IMR-90 (cell line): Measurements from ENCODE around the gene RALGAPA2. TPM values are rescaled to one million over a fixed set of nuclear protein-coding genes. Genes with fewer than 3 reads are reported as not detected.

Experiments
- ATAC-seq: fragments of 200-7000 bp; cut with Tn5 transposase; 2 replicates; pipeline ENCODE4 v1.9.1; 2020; ENCODE audit warnings: low read depth, mild to moderate bottlenecking, moderate library complexity
- BruUV-seq: library from RNA; stranded (reverse); fragments of 400-500 nt; replicated peaks from 2 replicates; lab custom pipeline; 2021; lab: Mats Ljungman, UMichigan
- CTCF ChIA-PET: fragments of 300-600 bp; formaldehyde crosslinking; extraction: SDS; loops from one replicate; lab custom pipeline; 2021; ENCODE audit warnings: antibody characterized with exemption; lab: Yijun Ruan, JAX
- POLR2A ChIA-PET: fragments of 300-600 bp; sonication (Branson Sonifier 250); formaldehyde crosslinking; loops from one replicate; lab custom pipeline; 2022; ENCODE audit warnings: antibody characterized with exemption; ENCODE audit not compliant: unreplicated experiment; lab: Charles Lee
- DNase-seq: peaks from one replicate; pipeline ENCODE4 v3.0.0; 2013
- H2AFZ ChIP-seq: replicated peaks from 2 replicates; pipeline ENCODE3; 2013; ENCODE audit warnings: low read length, mild to moderate bottlenecking; ENCODE audit not compliant: poor library complexity
- H2AK5ac ChIP-seq: 2 replicates; pipeline ENCODE4 v1.6.1; 2013; ENCODE audit warnings: low read depth, low read length, inconsistent platforms
- H2AK9ac ChIP-seq: replicated peaks from 2 replicates; pipeline ENCODE3; 2013; ENCODE audit warnings: mild to moderate bottlenecking, low read depth, low read length, moderate library complexity; ENCODE audit not compliant: poor library complexity
- H2BK120ac ChIP-seq: 2 replicates; pipeline ENCODE4 v1.6.1; 2013; ENCODE audit warnings: low read depth, low read length, inconsistent platforms
- H2BK15ac ChIP-seq: 3 replicates; pipeline ENCODE4 v1.6.1; 2013; ENCODE audit warnings: low read depth, low read length, inconsistent platforms
- H2BK20ac ChIP-seq: 2 replicates; pipeline ENCODE4 v1.6.1; 2013; ENCODE audit warnings: low read depth, mild to moderate bottlenecking, inconsistent platforms, low read length, moderate library complexity
- H2BK5ac ChIP-seq: 2 replicates; pipeline ENCODE4 v1.6.1; 2013; ENCODE audit warnings: mild to moderate bottlenecking, low read depth, low read length, inconsistent platforms; ENCODE audit not compliant: poor library complexity, severe bottlenecking
- H3K14ac ChIP-seq: replicated peaks from 2 replicates; pipeline ENCODE4 v1.6.1; 2013; ENCODE audit warnings: low read depth, low read length, inconsistent platforms
- H3K18ac ChIP-seq: 2 replicates; pipeline ENCODE4 v1.6.1; 2013; ENCODE audit warnings: low read depth, low read length, control low read depth
- H3K23ac ChIP-seq: 2 replicates; pipeline ENCODE4 v1.6.1; 2013; ENCODE audit warnings: low read depth, low read length, inconsistent platforms
- H3K27ac ChIP-seq: 2 replicates; pipeline ENCODE4 v1.5.1; 2013; ENCODE audit warnings: mild to moderate bottlenecking, control low read depth, low read length; ENCODE audit not compliant: insufficient read depth
- H3K27me3 ChIP-seq: 2 replicates; pipeline ENCODE4 v1.6.1; 2013; ENCODE audit warnings: low read length; ENCODE audit not compliant: control insufficient read depth, insufficient read depth
- H3K36me3 ChIP-seq: 2 replicates; pipeline ENCODE4 v1.6.1; 2013; ENCODE audit warnings: low read length, mixed read lengths; ENCODE audit not compliant: control insufficient read depth, insufficient read depth
- H3K4ac ChIP-seq: 2 replicates; pipeline ENCODE4 v1.6.1; 2013; ENCODE audit warnings: low read depth, low read length, inconsistent platforms
- H3K4me1 ChIP-seq: 2 replicates; pipeline ENCODE4 v1.6.1; 2013; ENCODE audit warnings: low read length, mixed read lengths; ENCODE audit not compliant: control insufficient read depth, insufficient read depth
- H3K4me2 ChIP-seq: 2 replicates; pipeline ENCODE4 v1.6.1; 2013; ENCODE audit warnings: low read depth, mild to moderate bottlenecking, control low read depth, low read length, moderate library complexity
- H3K4me3 ChIP-seq: 2 replicates; pipeline ENCODE4 v1.5.1; 2013; ENCODE audit warnings: low read depth, mild to moderate bottlenecking, control low read depth, low read length, moderate library complexity; ENCODE audit not compliant: insufficient read depth
- H3K56ac ChIP-seq: 2 replicates; pipeline ENCODE4 v1.6.1; 2013; ENCODE audit warnings: low read length, inconsistent platforms; ENCODE audit not compliant: insufficient read depth; ENCODE audit errors: extremely low read depth
- H3K79me1 ChIP-seq, 2 experiments: 2 replicates each; pipeline ENCODE4 v1.6.1; 2013; ENCODE audit warnings: low read length in 2 of 2, inconsistent platforms in 1 of 2, low read depth in 1 of 2
- H3K9ac ChIP-seq: 2 replicates; pipeline ENCODE4 v1.6.1; 2013; ENCODE audit warnings: low read depth, low read length, control low read depth
- H3K9me1 ChIP-seq: 2 replicates; pipeline ENCODE4 v1.6.1; 2013; ENCODE audit warnings: low read length, inconsistent platforms; ENCODE audit not compliant: insufficient read depth
- H3K9me3 ChIP-seq: 2 replicates; pipeline ENCODE4 v1.6.1; 2013; ENCODE audit warnings: low read length; ENCODE audit not compliant: control insufficient read depth, insufficient read depth
- H4K20me1 ChIP-seq: 2 replicates; pipeline ENCODE4 v1.6.1; 2013; ENCODE audit warnings: low read length, inconsistent platforms; ENCODE audit not compliant: insufficient read depth
- H4K5ac ChIP-seq: 2 replicates; pipeline ENCODE4 v1.6.1; 2013; ENCODE audit warnings: mild to moderate bottlenecking, low read depth, low read length, control low read depth
- H4K8ac ChIP-seq, 2 experiments: 2 replicates each; pipeline ENCODE4 v1.6.1; 2013; ENCODE audit warnings: low read depth in 2 of 2, low read length in 2 of 2, control low read depth in 1 of 2, inconsistent platforms in 1 of 2
- H4K91ac ChIP-seq: 2 replicates; pipeline ENCODE4 v1.6.1; 2013; ENCODE audit warnings: low read depth, low read length, inconsistent platforms; ENCODE audit not compliant: insufficient read depth
- ELK1 ChIP-seq: fragments of 150-350 bp; IDR thresholded peaks from 2 replicates; pipeline ENCODE4 v1.6.1; 2016; ENCODE audit warnings: low read depth, mild to moderate bottlenecking, low read length, moderate library complexity, borderline replicate concordance
- FOS ChIP-seq: fragments of 150-350 bp; IDR thresholded peaks from 2 replicates; pipeline ENCODE4 v1.6.1; 2016; ENCODE audit warnings: low read depth, low read length
- RCOR1 ChIP-seq: IDR thresholded peaks from 2 replicates; pipeline ENCODE4 v1.6.1; 2012; ENCODE audit warnings: mild to moderate bottlenecking, low read length, improper control_type of control experiment; ENCODE audit not compliant: insufficient replicate concordance
- SMC3 ChIP-seq: fragments of 150-350 bp; IDR thresholded peaks from 2 replicates; pipeline ENCODE4 v1.6.1; 2016; ENCODE audit warnings: low read depth, mild to moderate bottlenecking, antibody characterized with exemption, low read length, moderate library complexity
- WGBS, 2 experiments: methylation state at CpG; one replicate each; pipeline versions ENCODE4 v1.1.5 to v1.1.7; 2013; ENCODE audit warnings: missing lambda C conversion rate in 2 of 2; ENCODE audit not compliant: insufficient read length in 1 of 2; ENCODE audit errors: extremely low coverage in 2 of 2; 5-methylcytosine and 5-hydroxymethylcytosine counted together
- dilution Hi-C: fragments of 300-500 bp; cut with HindIII; formaldehyde crosslinking; loops from one replicate; pipeline ENCODE4 v1.14.3; 2018; ENCODE audit warnings: low sequenced_read_pairs; ENCODE audit not compliant: unreplicated experiment
- in situ Hi-C: fragments of 300-500 bp; cut with MboI; formaldehyde crosslinking; loops from 3 replicates; pipeline ENCODE4 v1.14.3; 2019; ENCODE audit warnings: low sequenced_read_pairs, inconsistent platforms, mixed read lengths
- intact Hi-C: fragments of 100-400 bp; cut with micrococcal nuclease; formaldehyde crosslinking; loops from 2 replicates; pipeline ENCODE4 v1.10.0; 2022
- polyA plus RNA-seq, 3 experiments: library from polyadenylated mRNA; depleted of rRNA; stranded (reverse); fragments of >200 nt; gene quantifications; 2 replicates each; pipeline ENCODE4 v1.2.3, GENCODE V29; 2012; ENCODE audit warnings: low replicate concordance in 1 of 3
- total RNA-seq: library from RNA; depleted of rRNA; stranded (reverse); fragments of >200 nt; gene quantifications from 2 replicates; pipeline ENCODE4 v1.2.3, GENCODE V29; 2012

The RALGAPA2 gene
- total and polyA plus RNA-seq, 2 of the 4 experiments (the other 2 are of a cell fraction), result 1.3 to 3.9 TPM

- no peak for ATAC-seq
- H2BK15ac ChIP-seq, result no peak overlapping the region
- H3K9me3 ChIP-seq, result no peaks in the 10 kb centered on the region
- TF ChIP-seq ELK1 (no peak), FOS (no peak), SMC3 (no peak), RCOR1 (no peak)
- ChIA-PET POLR2A (no interaction called here), CTCF (no interaction called here)
- H3K9ac ChIP-seq, result no peak overlapping the region
- in situ Hi-C loops (no loop called here), intact Hi-C loops (no loop called here), dilution Hi-C loops (no loop called here)
- H2BK120ac ChIP-seq, result no peak overlapping the region
- no peaks in the 10 kb centered on the region for H3K36me3 ChIP-seq
- H3K4me3 ChIP-seq, result no peak overlapping the region
- no peak overlapping the region for H3K27ac ChIP-seq
- H3K79me1 ChIP-seq, result no peaks in the 10 kb centered on the region
- no peak overlapping the region for H2BK20ac ChIP-seq
- no peaks in the 10 kb centered on the region for H3K4me1 ChIP-seq
- no TSS peak for BruUV-seq
- H2AK5ac ChIP-seq, result no peak overlapping the region
- H2AFZ ChIP-seq, result no peak overlapping the region
- no peak overlapping the region for H3K56ac ChIP-seq
- no peaks in the 10 kb centered on the region; the same call in 1 of the 2 replicates for H3K9me1 ChIP-seq
- no peak overlapping the region for H4K91ac ChIP-seq
- H3K4ac ChIP-seq, result no peak overlapping the region
- no peak for DNase-seq
- no peaks in the 10 kb centered on the region for H4K20me1 ChIP-seq
- 100% methylated on average over 2 of the region's 4 CpGs; no CpG with 5 or more reads in 1 of the 2 experiments for WGBS, 2 experiments
- no peak overlapping the region for H3K18ac ChIP-seq
- H3K23ac ChIP-seq, result no peak overlapping the region
- H3K4me2 ChIP-seq, result no peak overlapping the region
- no peak overlapping the region for H2AK9ac ChIP-seq
- H3K27me3 ChIP-seq, result no peaks in the 10 kb centered on the region
- H2BK5ac ChIP-seq, result no peak overlapping the region
- no peak overlapping the region for H4K8ac ChIP-seq
- no peak overlapping the region for H3K14ac ChIP-seq
- no peak overlapping the region for H4K5ac ChIP-seq
Measured at GRCh38 chr20:20426655-20426907, 285.9 kb downstream of the RALGAPA2 start.
